ENCODE data around the gene CIAO1. TPM values are rescaled to one million over a fixed set of nuclear protein-coding genes. Genes with fewer than 3 reads are reported as not detected.

CIAO1 gene
- polyA plus RNA-seq, 1 experiment = 90.0 TPM

GRCh38 chr2:96239745-96240264, 26.2 kb upstream of the CIAO1 start:
- no peaks in the 10 kb centered on the region for H3K27me3 ChIP-seq (ENCODE audit: control insufficient read depth, insufficient read depth, low read length)
- peaks cover 2% of the 10 kb centered on the region; the same call in 1 of the 2 replicates for H3K36me3 ChIP-seq (ENCODE audit: control insufficient read depth, insufficient read depth, low read length)
- ChIA-PET CTCF (interaction anchor here (1.3 to 1.7 kb wide), 3 partner anchors 14 to 101 kb away, joined by 3 to 5 read pairs (median 3); no protein-coding TSS in a partner anchor), POLR2A (no interaction called here)
- no peak overlapping the region for H3K4me3 ChIP-seq (ENCODE audit: low read depth, low read length)
- no peak for TF ChIP-seq CTCF (IDR thresholded peaks at IDR 0.05; ENCODE audit: insufficient read depth, low read depth, low read length)
- no peak for DNase-seq (ENCODE audit: low read depth)

GRCh38 chr2:96240341-96241038, 25.5 kb upstream of the CIAO1 start:
- H3K36me3 ChIP-seq (ENCODE audit: control insufficient read depth, insufficient read depth, low read length) = peaks cover 2% of the 10 kb centered on the region; the same call in 1 of the 2 replicates
- CTCF ChIA-PET = interaction anchor here (0.8 to 1.4 kb wide), 3 partner anchors 13 to 66 kb away, joined by 3 read pairs; no protein-coding TSS in a partner anchor
- H3K4me3 ChIP-seq (ENCODE audit: low read depth, low read length) = no peak overlapping the region
- no peak for DNase-seq (ENCODE audit: low read depth)
- POLR2A ChIA-PET = no interaction called here
- no peaks in the 10 kb centered on the region for H3K27me3 ChIP-seq (ENCODE audit: control insufficient read depth, insufficient read depth, low read length)
- TF ChIP-seq CTCF (IDR thresholded peaks at IDR 0.05; ENCODE audit: insufficient read depth, low read depth, low read length) = no peak

DNA sequence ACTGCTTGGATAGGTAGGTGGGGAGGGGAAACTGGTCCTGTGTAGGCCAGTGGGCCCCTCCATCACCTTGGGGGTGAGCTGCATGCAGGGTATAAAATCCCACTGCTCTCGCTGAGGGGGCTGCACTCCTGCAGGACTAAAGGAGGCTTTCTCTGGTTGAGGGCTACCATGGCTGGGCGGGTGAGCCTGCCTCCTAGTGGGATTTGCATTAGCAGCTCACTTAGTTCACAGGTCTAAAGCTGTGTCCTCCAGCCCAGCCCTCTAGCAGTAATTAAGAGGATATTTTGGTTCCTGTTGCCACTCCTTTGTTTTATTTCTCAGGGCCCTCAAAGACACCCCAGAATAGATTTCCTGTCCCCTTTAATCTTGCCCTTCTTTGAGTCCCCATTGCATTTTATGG, 24.8 kb upstream of the CIAO1 start:
- ChIA-PET CTCF (interaction anchor here (0.8 kb wide), 1 partner anchor 46 kb away, joined by 3 read pairs; no protein-coding TSS in a partner anchor), POLR2A (no interaction called here)
- no peak overlapping the region for H3K4me3 ChIP-seq (ENCODE audit: low read depth, low read length)
- TF ChIP-seq CTCF (IDR thresholded peaks at IDR 0.05; ENCODE audit: insufficient read depth, low read depth, low read length) = no peak
- no peaks in the 10 kb centered on the region for H3K27me3 ChIP-seq (ENCODE audit: control insufficient read depth, insufficient read depth, low read length)
- peaks cover 2% of the 10 kb centered on the region; the same call in 1 of the 2 replicates for H3K36me3 ChIP-seq (ENCODE audit: control insufficient read depth, insufficient read depth, low read length)
- DNase-seq (ENCODE audit: low read depth) = no peak

DNA sequence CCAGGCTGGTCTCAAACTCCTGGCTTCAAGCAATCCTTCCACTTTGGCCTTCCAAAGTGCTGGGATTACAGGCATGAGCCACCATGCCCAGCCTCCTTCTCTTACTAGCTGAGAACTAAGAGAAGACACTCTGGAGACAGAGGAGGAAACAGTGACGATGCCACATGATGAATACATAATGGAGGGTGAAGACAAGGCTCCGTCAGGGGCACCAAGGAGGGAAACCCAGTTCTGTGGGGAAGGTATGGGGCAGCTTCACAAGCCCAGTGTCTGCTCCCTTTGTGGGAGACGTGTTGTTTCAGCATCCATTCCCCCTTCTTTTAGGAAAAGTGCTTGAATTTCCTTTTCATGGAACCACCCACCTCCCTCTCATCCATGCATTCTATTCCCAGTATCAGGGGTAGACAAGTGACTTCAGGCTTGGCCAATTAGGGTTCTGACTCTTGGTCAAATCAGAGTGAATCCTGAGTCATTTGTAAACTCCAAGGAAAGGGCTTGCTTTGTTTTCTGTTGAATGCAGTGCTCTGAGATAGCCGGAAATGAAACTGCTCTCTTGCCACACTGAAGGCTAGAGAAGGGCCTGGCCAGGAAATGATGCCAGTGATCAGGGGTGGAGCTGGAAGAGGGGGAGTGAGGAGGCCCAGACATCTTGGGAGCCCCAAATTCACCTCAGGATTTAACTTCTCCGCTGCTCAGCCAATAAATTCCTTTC, 24.0 kb upstream of the CIAO1 start:
- H3K27me3 ChIP-seq (ENCODE audit: control insufficient read depth, insufficient read depth, low read length) = no peaks in the 10 kb centered on the region
- DNase-seq (ENCODE audit: low read depth) = peak; percentile 76
- ChIA-PET POLR2A (interaction anchor here (0.7 kb wide), 1 partner anchor 12 kb away, joined by 3 read pairs; no protein-coding TSS in a partner anchor), CTCF (no interaction called here)
- no peak for TF ChIP-seq CTCF (IDR thresholded peaks at IDR 0.05; ENCODE audit: insufficient read depth, low read depth, low read length)
- H3K4me3 ChIP-seq (ENCODE audit: low read depth, low read length) = no peak overlapping the region
- peaks cover 2% of the 10 kb centered on the region; the same call in 1 of the 2 replicates for H3K36me3 ChIP-seq (ENCODE audit: control insufficient read depth, insufficient read depth, low read length)

DNA sequence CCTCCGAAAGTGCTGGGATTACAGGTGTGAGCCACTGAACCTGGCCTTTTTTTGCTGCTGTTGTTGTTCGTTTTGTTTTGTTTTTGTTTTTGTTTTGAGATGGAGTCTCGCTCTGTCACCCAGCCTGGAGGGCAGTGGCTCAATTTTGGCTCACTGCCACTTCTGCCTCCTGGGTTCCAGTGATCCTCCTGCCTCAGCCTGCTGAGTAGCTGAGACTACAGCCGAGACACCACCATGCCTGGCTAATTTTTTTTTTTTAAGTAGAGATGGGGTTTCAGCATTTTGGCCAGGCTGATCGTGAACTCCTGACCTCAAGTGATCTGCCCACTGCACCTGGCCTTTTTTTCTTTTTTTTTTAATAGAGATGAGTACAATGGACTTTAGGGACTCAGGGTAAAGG, 22.2 kb upstream of the CIAO1 start:
- no peak for TF ChIP-seq CTCF (IDR thresholded peaks at IDR 0.05; ENCODE audit: insufficient read depth, low read depth, low read length)
- DNase-seq (ENCODE audit: low read depth) = no peak
- Histone ChIP-seq H3K27me3 (ENCODE audit: control insufficient read depth, insufficient read depth, low read length) (no peaks in the 10 kb centered on the region), H3K4me3 (ENCODE audit: low read depth, low read length) (no peak overlapping the region), H3K36me3 (ENCODE audit: control insufficient read depth, insufficient read depth, low read length) (peaks cover 2% of the 10 kb centered on the region; the same call in 1 of the 2 replicates)
- ChIA-PET CTCF (no interaction called here), POLR2A (no interaction called here)

All from BJ (cell line).